GM10266 (cell line): ENCODE measurements around the gene JOSD2.

Source experiments
- DNase-seq: peaks from one replicate; pipeline ENCODE4 v3.0.0; 2012; ENCODE audit errors: extremely low spot score
- TF ChIP-seq, protein P1 (sequence below): IDR thresholded peaks from 2 replicates; pipeline ENCODE4 v1.5.1; 2012; ENCODE audit warnings: mild to moderate bottlenecking, low read depth; ENCODE audit not compliant: control insufficient read depth, insufficient read depth; ENCODE audit errors: missing control alignments

Gene JOSD2

GRCh38 chr19:50468818-50469217 lies 42.2 kb downstream of the JOSD2 start:
- TF ChIP-seq, protein P1, sequence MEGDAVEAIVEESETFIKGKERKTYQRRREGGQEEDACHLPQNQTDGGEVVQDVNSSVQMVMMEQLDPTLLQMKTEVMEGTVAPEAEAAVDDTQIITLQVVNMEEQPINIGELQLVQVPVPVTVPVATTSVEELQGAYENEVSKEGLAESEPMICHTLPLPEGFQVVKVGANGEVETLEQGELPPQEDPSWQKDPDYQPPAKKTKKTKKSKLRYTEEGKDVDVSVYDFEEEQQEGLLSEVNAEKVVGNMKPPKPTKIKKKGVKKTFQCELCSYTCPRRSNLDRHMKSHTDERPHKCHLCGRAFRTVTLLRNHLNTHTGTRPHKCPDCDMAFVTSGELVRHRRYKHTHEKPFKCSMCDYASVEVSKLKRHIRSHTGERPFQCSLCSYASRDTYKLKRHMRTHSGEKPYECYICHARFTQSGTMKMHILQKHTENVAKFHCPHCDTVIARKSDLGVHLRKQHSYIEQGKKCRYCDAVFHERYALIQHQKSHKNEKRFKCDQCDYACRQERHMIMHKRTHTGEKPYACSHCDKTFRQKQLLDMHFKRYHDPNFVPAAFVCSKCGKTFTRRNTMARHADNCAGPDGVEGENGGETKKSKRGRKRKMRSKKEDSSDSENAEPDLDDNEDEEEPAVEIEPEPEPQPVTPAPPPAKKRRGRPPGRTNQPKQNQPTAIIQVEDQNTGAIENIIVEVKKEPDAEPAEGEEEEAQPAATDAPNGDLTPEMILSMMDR: no peak
- DNase-seq: no peak

- DNase-seq: no peak
- TF ChIP-seq, protein P1: no peak
Observed at GRCh38 chr19:50467566-50467965, 43.4 kb downstream of the JOSD2 start.

DNA sequence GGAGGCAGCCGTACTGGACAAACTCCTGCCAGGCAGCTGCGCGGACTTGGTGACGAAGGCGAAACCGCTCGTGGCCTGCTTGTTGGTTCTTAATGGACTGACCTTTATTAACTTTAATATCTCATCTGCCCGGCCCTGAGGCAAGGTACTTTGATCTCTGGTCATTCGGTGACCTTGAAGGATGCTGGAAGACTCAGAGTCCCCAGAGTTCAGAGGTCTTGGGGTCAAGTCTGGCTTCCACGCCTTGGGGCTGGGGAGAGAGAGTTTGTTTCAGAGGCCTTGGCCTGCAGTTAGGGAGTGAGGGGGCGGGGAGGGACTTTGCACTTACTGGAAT lies 44.3 kb downstream of the JOSD2 start:
- TF ChIP-seq, protein P1: no peak
- no peak for DNase-seq

- no peak for DNase-seq
- TF ChIP-seq, protein P1: no peak
Observed at GRCh38 chr19:50465986-50466705, 44.8 kb downstream of the JOSD2 start.

- TF ChIP-seq, protein P1: no peak
- no peak for DNase-seq
Observed at GRCh38 chr19:50465000-50465399, 46.0 kb downstream of the JOSD2 start.

DNA sequence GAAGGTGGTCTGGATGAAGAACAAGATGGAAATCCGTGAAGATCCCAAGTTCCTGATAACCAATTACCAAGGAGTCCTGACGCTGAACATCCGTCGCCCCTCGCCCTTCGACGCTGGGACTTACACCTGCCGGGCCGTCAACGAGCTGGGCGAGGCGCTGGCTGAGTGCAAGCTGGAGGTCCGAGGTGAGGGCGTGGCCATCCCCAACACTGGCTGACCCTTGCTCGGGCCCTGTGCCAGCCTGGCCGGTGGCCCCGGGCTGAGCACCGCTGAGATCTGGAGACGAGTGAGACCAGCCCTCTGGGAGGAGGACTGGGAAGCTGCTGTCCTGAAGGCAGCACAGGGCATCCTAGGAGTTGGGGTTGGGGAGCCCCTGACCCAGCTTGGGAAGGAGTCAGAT lies 46.6 kb downstream of the JOSD2 start:
- no peak for DNase-seq
- TF ChIP-seq, protein P1: no peak

DNA sequence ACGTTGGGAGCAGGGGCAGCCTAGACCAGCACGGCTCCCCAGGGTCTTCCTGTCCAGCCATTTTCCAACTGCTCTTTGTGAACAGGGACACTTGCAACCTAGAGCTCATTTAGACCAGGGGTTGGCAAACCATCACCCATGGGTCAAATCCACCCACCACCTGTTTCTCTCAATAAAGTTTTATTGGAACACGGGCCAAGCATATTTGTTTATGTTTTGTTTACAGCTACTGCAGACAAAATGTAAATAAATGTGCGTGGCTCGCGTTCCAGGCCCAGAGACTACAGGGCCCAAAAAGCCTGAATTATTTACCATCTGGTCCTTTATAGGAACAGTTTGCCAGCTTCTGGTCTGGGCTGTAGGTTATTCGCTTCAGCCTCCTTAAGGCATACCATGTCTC lies 48.0 kb downstream of the JOSD2 start:
- TF ChIP-seq, protein P1: no peak
- no peak for DNase-seq
